Non-pigmented ciliary epithelial cell (primary cell): Measurements from ENCODE around the gene ECE2.
A peak's percentile ranks its signal among the peaks of the same experiment; 100 is the strongest.

ENCODE experiments used
- DNase-seq: peaks from one replicate; pipeline ENCODE4 v3.0.0-alpha.2; 2010; ENCODE audit warnings: low read depth

The ECE2 gene

GRCh38 chr3:184240384-184241140 lies 35.3 kb upstream of the ECE2 start:
- no peak for DNase-seq

GRCh38 chr3:184241141-184241446 lies 34.7 kb upstream of the ECE2 start:
- no peak for DNase-seq

DNA sequence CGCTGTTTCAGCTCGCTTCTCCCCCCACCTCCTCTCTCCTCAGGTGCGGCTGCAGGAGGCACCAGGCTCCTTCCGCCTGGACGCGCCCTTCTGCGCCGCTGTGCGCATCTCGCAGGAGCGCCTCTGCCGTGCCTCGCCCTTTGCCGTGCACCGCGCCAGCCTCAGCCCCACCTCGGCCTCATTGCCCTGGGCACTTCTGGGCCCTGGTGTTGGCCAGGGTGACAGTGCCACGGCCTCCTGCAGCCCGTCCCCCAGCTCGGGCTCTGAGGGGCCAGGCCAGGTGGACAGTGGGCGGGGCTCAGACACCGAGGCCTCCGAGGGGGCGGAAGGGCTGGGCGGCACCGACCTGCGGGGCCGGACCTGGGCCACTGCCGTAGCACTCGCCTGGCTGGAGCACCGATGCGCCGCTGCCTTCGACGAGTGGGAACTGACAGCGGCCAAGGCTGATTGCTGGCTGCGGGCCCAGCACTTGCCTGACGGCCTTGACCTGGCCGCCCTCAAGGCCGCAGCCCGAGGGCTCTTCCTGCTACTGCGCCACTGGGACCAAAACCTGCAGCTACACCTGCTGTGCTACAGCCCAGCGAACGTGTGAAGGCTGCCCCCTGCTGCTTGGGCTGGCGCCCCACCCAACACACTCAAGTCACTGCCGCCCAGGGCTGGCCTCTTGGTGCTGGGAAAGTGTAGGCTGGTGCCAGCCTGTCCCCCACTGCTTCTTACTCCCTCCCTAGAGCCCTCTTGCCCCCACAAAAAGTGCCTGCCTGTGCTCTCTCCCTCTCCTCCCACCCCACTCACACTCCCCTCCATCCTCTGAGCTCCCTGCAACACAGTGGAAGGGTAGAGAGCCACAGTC lies 34.1 kb upstream of the ECE2 start:
- no peak for DNase-seq

- DNase-seq, result no peak
These were observed 33.5 kb upstream of the ECE2 start for GRCh38 chr3:184242297-184242685.

DNA sequence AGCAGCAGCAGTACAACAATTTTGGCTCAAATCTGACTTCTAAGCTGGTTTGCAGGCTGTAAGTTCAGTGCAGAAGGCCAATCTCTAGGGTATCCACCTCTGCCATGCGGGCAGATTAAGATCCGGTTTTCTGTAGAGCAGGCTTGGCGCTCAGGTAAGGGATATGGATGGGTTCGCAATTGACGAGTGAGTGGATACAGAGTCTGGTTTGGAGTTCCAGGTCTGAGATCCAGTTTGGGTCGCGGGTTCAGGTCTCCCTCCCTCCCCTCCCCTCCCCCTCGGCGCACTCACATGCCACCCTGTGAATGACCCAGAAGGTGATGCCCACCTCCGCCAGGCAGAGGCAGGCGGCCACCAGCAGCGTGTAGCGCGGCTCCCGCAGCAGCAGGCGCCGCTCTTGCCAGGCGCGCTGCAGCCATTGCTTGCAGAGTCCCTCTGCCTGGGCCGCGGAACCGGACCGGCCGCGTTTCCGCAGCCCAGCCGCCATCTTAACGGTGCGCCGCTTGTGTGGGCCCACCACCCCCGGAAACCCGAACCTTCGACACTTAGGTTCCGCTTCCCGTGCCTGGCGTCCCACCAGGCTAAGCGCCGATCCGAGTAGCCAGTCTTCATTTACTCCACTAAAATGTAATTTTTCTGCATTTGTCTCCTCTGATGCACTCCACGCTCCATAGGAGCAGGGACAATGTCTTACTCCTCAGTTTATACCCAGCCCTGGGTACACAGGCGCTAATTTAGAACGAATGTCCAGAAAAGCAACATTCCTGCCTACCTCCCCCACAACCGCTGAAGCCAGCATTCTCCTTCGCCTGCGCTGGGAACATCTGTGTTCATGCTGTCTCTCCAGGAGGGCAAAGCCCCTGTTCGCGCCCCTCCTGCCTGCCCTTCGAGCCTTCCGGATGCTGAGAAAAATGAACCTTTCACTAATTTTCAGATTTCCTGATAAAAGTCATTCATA lies 27.1 kb upstream of the ECE2 start, which contains the start of gene ALG3:
ALG3 (minus strand) TSS at position 509 of the 958 bp plus-strand sequence; CDS start at position 487, 22 bp downstream.
- peak; percentile 43 for DNase-seq

DNA sequence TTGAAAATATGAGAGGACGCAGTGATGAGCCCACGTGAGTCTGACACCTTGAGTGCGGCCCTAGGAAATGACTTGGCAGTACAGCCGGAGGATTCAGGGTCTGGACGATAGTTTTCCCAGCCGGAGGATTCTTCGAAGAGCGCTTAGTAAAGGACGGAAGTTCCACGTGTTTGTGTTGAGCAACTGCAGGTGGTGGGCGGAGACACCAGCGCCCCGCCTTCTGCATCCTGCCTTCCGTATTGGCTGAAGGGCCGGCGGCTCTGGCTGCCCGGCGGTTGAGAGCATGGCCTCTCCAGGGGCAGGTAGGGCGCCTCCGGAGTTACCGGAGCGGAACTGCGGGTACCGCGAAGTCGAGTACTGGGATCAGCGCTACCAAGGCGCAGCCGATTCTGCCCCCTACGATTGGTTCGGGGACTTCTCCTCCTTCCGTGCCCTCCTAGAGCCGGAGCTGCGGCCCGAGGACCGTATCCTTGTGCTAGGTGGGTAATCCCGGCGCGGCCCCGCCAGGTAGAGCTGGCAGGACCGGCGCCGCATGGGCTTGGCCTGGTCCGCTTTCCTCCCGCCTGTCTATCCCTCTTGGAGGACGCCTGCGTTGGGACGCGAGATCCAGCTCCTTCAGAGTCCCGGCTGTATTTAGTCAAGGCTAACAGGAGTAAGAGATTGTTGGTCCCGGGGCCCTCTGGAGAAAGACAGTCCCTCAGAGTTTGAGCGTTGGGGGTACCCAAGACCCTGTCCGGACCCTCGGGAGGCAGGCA lies 26.2 kb upstream of the ECE2 start, which contains the start of gene EEF1AKMT4:
EEF1AKMT4 (plus strand) TSS at position 261 of the 755 bp plus-strand sequence; CDS start at position 284, 23 bp downstream.
- peak; percentile 93 for DNase-seq

- peak; percentile 47 for DNase-seq
These were observed 25.5 kb upstream of the ECE2 start for GRCh38 chr3:184250167-184250828.

GRCh38 chr3:184255291-184256039 lies 20.4 kb upstream of the ECE2 start:
- DNase-seq, result no peak

- no peak for DNase-seq
These were observed 18.5 kb upstream of the ECE2 start for GRCh38 chr3:184257083-184257915.

GRCh38 chr3:184258926-184259325 lies 16.9 kb upstream of the ECE2 start:
- no peak for DNase-seq

DNA sequence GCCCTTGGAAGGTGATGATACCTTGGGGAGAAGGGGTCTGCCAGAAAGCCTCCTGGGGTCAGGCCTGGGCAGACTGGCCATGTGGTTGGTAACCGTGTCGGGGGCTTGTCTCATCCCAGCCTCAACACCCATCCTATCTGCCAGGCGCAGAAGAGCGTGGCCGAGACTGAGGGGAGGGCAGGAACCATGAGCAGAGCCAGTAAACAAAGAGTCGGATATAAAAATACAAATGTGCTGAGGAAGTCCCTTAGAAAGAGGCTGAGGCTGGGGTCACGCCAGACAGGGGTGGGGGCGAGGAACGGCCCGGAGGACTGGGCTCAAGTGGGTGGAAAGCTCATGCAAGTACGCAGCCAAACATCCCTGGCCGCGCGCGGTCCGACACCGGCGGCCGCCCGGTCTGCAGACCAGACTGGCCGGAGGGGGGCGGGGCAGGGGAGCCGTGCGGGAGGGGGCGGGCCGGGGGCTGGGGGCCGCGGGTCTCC lies 16.4 kb upstream of the ECE2 start:
- DNase-seq, result no peak

DNA sequence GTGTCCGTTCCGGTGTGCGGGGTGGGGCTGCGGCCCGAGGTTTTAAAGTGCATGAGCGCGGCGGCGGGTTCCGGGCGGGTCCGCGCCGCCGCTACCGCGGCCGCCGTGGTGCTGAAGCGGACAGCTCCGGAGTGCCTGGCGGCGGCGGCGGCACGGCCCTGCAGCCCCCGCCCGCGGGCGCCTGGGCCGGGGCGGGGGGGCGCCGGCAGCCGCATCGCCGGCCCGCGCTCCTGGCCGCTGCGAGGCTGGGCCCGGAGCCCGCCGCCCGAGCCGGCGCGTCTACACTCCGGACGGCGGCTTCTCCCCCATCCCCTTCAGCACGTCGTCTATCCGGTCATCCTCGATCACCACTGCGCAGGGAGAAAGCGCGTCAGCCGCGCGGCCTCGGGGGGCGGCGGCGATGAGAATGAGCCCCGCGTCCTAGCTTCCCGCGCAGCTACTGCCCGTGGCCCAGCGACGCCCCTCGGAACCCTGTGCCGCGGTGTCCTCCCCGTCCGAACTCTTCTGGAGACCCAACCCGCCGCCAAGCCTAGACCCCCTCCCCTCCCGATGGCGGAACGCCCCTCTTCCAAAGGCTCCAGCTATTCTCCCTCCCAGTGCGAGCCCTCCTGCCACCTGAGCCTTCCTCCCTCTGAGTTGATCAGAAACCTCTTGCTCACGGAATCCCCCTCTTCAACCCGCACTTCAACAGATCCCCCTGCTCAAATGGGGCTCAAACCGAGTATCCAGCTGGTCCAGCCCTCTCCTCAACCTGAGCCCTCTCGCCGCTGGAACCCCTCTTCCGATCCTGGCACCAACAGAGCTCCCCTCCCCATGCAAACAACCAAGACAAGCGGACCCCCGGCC lies 15.7 kb upstream of the ECE2 start:
- no peak for DNase-seq

GRCh38 chr3:184260724-184261269 lies 15.0 kb upstream of the ECE2 start:
- DNase-seq, result no peak

DNA sequence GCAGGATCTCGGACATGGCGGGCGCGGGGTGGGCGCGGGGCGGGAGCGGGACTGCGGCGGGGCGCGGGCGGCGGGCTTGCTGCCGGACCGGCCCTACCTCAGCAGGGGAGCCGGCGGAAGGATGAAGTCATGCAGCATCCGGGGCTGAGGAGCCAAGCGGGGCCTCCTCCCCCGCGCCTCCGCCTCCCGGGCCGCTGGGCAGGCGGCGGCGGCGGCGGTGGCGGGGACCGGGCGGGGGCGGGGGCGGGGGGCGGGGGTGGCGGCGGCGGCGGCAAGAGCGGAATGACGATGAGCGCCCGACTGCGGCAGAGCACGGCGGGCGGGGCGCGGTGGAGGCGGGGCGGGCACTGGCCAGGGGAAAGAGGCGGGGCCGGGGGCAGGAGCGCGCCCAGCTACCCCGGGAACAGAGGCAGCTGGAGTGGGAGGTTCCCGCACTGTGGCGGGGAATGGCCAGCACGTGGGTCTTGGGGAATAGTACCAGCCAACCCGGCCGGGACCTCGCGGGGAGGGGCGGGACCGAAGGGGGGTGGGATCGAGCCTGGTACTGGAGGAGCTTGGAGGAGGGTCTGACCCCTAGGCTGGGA lies 14.5 kb upstream of the ECE2 start, which contains the start of gene CAMK2N2:
CAMK2N2 (minus strand) TSS at position 284 of the 584 bp plus-strand sequence; CDS start at position 16, 268 bp downstream.
- DNase-seq, result no peak

- DNase-seq, result no peak
These were observed 13.7 kb upstream of the ECE2 start for GRCh38 chr3:184261854-184262763.

DNA sequence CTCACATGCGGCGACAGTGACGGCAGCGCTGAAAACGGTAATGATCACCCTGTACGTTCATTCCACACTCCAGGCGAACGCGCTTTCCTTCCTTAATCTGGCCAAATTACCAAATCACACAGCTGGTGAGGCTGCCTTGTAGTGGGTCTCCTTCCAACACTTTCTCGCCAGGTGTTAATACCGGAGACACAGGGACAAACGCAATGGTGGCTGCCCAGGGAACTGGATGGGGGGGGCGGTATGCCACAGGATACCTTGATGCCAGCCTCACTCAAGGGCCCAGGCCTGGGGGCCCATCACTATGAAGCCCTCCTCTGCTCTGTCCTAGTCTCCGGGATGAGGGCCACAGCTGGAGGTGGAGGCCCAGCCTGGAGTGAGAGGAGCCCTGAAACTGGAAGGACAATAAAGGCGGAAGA lies 13.1 kb upstream of the ECE2 start:
- no peak for DNase-seq
